Measurements from ENCODE around the gene PTCHD4.
A peak's percentile ranks its signal among the peaks of the same experiment; 100 is the strongest.

The PTCHD4 gene

GRCh38 chr6:48111143-48111506, at the start of gene PTCHD4:
TSS of gene PTCHD4 (minus strand) at chr6:48111197. CDS start at chr6:48068957, 42,240 bp downstream.
- Histone ChIP-seq H3K9me3 (ENCODE audit: severe bottlenecking) (no peaks in the 10 kb centered on the region), H3K36me3 (no peaks in the 10 kb centered on the region), H3K4me3 (ENCODE audit: low read depth, low read length) (peak within 1 kb of the TSS; percentile 88), H3K27ac (peak within 1 kb of the TSS; percentile 95), H3K27me3 (ENCODE audit: insufficient read depth, low read depth, severe bottlenecking) (no peaks in the 10 kb centered on the region)
- DNase-seq: peak; percentile 89
- TF ChIP-seq CTCF (IDR thresholded peaks at IDR 0.05; ENCODE audit: low read depth, low read length): no peak

GRCh38 chr6:48151142-48151541, 40.1 kb upstream of the PTCHD4 start:
- no peaks in the 10 kb centered on the region for H3K36me3 ChIP-seq
- no peaks in the 10 kb centered on the region for H3K27me3 ChIP-seq (ENCODE audit: insufficient read depth, low read depth, severe bottlenecking)
- no peak overlapping the region for H3K4me3 ChIP-seq (ENCODE audit: low read depth, low read length)
- H3K27ac ChIP-seq: no peak overlapping the region
- no peak for DNase-seq
- peaks cover 13% of the 10 kb centered on the region for H3K9me3 ChIP-seq (ENCODE audit: severe bottlenecking)
- no peak for TF ChIP-seq CTCF (IDR thresholded peaks at IDR 0.05; ENCODE audit: low read depth, low read length)

DNA sequence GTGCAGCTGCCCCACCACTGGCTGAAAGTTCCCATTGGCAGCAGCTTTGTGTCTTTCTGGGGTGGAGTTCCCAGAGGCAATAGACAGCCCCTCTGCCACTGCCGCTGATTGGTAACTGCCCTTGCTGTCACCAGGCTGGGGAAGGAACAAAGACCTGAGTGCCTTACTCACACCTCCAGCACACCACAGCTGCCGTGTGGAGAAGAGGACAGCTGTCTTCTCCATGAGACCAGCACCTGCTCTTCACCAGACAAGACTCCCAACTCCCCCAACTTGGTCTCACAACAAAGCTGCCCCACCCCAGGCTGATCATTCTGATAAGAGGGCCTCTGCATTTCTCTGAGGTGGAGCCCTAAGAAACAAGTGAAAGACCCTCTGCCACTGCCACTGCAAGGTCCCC, 39.7 kb upstream of the PTCHD4 start:
- H3K27ac ChIP-seq: no peak overlapping the region
- H3K36me3 ChIP-seq: no peaks in the 10 kb centered on the region
- no peak for DNase-seq
- no peak for TF ChIP-seq CTCF (IDR thresholded peaks at IDR 0.05; ENCODE audit: low read depth, low read length)
- no peak overlapping the region for H3K4me3 ChIP-seq (ENCODE audit: low read depth, low read length)
- no peaks in the 10 kb centered on the region for H3K27me3 ChIP-seq (ENCODE audit: insufficient read depth, low read depth, severe bottlenecking)
- H3K9me3 ChIP-seq (ENCODE audit: severe bottlenecking): peaks cover 13% of the 10 kb centered on the region

- no peak overlapping the region for H3K4me3 ChIP-seq (ENCODE audit: low read depth, low read length)
- no peak for TF ChIP-seq CTCF (IDR thresholded peaks at IDR 0.05; ENCODE audit: low read depth, low read length)
- H3K9me3 ChIP-seq (ENCODE audit: severe bottlenecking): no peaks in the 10 kb centered on the region
- no peaks in the 10 kb centered on the region for H3K36me3 ChIP-seq
- H3K27ac ChIP-seq: no peak overlapping the region
- H3K27me3 ChIP-seq (ENCODE audit: insufficient read depth, low read depth, severe bottlenecking): no peaks in the 10 kb centered on the region
- DNase-seq: no peak
Measured at GRCh38 chr6:48147051-48147450, 36.1 kb upstream of the PTCHD4 start.

DNA sequence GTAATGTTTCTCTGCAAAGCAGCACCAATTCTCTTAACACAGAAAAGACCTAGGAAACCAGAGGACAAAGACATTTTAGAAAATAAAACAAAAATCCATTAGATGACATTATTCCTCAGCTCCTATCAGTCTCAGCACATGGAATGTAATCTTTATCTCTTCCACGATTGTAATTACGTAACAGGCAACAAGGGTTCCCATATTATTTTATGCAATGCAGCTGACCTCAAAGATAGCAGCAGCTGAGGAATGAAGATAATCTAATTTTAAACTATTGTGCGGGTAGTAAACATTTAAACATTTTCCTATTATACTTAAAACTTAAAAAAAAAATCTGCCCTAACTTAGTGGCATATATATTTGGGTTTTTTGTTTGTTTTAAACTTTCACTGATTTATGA, 33.0 kb upstream of the PTCHD4 start:
- H3K27me3 ChIP-seq (ENCODE audit: insufficient read depth, low read depth, severe bottlenecking): no peaks in the 10 kb centered on the region
- H3K36me3 ChIP-seq: no peaks in the 10 kb centered on the region
- no peak for TF ChIP-seq CTCF (IDR thresholded peaks at IDR 0.05; ENCODE audit: low read depth, low read length)
- no peak overlapping the region for H3K27ac ChIP-seq
- no peak overlapping the region for H3K4me3 ChIP-seq (ENCODE audit: low read depth, low read length)
- DNase-seq: no peak
- no peaks in the 10 kb centered on the region for H3K9me3 ChIP-seq (ENCODE audit: severe bottlenecking)

DNA sequence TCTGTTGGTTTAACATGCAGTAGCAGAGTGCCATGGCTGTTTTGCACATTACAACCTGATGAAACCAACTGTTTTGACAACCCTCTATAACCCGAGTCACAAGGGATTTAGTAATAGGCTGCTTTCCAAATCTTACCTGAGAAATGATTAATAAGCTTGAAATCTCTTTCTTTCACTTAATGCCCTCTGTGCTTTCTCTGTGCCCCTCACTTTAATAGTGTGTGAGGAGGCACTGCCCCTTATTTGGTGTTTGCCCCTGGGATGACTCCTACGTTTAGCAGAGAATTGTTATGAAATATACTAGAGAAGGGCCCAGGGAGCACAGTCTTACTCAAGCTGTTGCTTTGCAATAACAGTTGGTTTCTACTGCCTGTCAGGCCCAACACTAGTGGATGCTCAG, 31.0 kb upstream of the PTCHD4 start:
- H3K4me3 ChIP-seq (ENCODE audit: low read depth, low read length): no peak overlapping the region
- DNase-seq: no peak
- H3K27ac ChIP-seq: no peak overlapping the region
- no peaks in the 10 kb centered on the region for H3K36me3 ChIP-seq
- no peaks in the 10 kb centered on the region for H3K27me3 ChIP-seq (ENCODE audit: insufficient read depth, low read depth, severe bottlenecking)
- no peaks in the 10 kb centered on the region for H3K9me3 ChIP-seq (ENCODE audit: severe bottlenecking)
- no peak for TF ChIP-seq CTCF (IDR thresholded peaks at IDR 0.05; ENCODE audit: low read depth, low read length)

Measured in WERI-Rb-1 (cell line).